GM19397 (cell line): ENCODE data around the gene PERP.

Source experiments
- ATAC-seq: cut with Tn5 transposase; IDR thresholded peaks from one replicate; pipeline ENCODE4 v1.9.1; 2021; ENCODE audit warnings: mild to moderate bottlenecking, moderate library complexity; ENCODE audit not compliant: unreplicated experiment

Gene PERP

DNA sequence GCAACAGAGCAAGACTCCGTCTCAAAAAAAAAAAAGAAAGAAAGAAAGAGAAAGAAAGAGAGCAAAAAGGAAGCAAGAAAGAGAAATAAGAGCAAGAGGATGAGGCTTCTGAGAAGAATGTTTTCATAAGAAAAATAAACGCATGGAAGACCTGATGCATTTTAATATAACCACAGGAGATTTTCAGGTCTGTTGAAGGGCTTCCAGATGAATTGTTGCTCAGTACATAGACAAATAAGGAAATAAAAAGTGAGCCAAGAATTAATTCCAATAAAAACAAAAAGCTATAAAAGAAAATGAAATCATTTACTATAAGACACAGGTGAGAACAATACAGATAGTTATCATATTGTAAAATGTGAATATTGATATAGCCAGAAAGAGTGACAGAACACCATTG is 43.5 kb downstream of the PERP start:
- ATAC-seq = no peak

DNA sequence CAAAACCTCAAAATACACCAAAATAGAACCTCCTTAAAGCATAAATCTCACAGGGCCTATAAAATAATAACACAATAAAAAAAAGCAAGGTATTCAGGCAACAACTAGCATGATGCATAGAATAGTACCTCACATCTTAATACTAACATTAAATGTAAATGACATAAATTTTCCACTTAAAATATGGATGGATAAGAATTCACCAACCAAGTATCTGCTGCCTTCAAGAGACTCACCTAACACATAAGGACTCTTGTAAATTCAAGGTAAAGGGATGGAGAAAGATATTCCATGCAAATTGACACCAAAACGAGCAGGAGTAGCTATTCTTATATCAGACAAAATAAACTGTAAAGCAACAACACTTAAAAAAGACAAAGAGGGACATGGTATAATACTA is 52.2 kb downstream of the PERP start:
- no peak for ATAC-seq

DNA sequence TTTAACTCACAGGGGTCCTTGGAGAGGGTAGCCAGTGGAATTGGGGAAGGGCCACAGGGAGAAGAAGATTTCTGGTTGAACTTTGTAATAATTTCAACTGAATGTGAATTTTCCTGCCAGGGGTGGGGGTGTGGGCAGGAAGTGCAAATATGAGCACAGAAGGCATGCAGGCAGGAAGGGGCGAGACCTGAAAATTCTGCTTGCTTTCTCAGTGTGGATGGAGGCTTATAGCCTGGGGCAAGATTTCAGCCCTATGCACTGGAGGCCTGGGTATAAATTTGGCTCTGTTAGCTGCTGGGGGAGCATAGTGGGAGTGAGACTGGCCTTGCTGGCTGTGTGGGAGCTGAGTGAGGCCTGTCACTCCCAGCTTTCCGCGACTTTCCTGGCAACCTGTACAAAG is 54.4 kb downstream of the PERP start:
- no peak for ATAC-seq

DNA sequence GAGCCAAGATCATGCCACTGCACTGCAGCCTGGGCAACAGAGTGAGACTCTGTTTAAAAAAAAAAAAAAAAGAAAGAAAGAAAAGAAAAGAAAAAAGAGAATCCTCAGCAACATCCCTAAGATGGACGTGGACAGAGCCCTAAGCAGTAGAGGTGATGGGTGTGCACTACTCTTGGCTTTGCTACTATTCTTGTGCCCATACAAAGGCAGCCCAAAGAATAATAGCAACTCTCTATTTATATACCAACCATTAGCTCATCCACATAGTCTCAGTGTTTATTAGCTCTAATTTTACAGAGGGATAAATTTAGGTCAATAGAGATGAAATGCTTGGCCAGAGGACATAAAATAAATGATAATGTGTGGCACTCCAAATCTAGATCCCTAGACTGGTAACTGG is 62.2 kb downstream of the PERP start:
- ATAC-seq = no peak

DNA sequence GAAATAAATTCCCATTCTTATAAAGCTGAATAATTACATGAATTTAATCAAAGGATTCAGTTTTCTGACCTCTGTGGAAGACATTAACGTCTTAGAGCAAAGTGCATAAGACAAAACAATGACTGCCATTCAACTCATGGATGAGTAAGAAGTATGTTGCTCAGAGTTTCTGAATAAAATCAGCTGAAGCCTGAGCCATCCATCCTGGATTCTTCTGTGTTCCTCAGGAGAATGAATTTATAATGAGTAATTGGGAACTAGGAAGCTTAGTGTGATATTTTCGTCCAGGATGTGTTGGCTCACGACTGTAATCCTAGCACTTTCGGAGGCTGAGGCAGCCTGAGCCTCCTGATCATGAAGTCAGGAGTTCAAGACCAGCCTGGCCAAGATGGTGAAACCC is 62.8 kb downstream of the PERP start:
- no peak for ATAC-seq
